Heart left ventricle (tissue), 13 donors: Measurements from ENCODE around the gene VSIG10L2.

Source experiments
- POLR2A ChIP-seq, 2 donors: fragments of 450-650 bp; IDR thresholded peaks; one replicate each; pipeline ENCODE4 v1.6.1; 2017; ENCODE audit warnings: antibody characterized with exemption in 2 of 2, mild to moderate bottlenecking in 2 of 2, moderate library complexity in 2 of 2
- TF ChIP-seq, protein P1 (sequence below), 12 donors: fragments of 200-600 bp; sonication (generic) in 4 of 12; IDR thresholded peaks; one replicate each; pipeline versions ENCODE4 v1.5.0 to v1.8.0; 2018 to 2022; ENCODE audit warnings: antibody characterized with exemption in 12 of 12, mild to moderate bottlenecking in 5 of 12
- donor health status: ischemic (EF 13 %, LVEDD 7.1; RV severe dilation, severe dysfunction).
- donor health status: DM: no; HTN: yes; CAD: no.
- donor health status: DM: no; HTN: no; CAD: no.
- donor health status: ischemic (EF 25% LVEDD 6.9; RV normal size, moderate dysfunction).
- donor health status: ischemic (EF 25% LVEDD 5.7; RV mildly dilated, moderate dysfunction).
- donor health status: ischemic (EF 35%, LVEDD 5.7; RV mildly dilated, moderate dysfunction).
- donor health status: nonischemic (EF 11% LVEDD 7.7; RV severe dilation, severe dysfunction).
- donor health status: DM: yes; HTN: yes; CAD: no.
- donor health status: PGD.
- donor health status: ischemic (EF 29% LVEDD 5.4; RV normal size, mild dysfunction).
- donor health status: nonischemic (EF 23%, LVEDD 6.1; RV moderate dilation, normal function).

GRCh38 chr11:125952973-125953372 lies 7.1 kb downstream of the VSIG10L2 start:
- TF ChIP-seq, protein P1, sequence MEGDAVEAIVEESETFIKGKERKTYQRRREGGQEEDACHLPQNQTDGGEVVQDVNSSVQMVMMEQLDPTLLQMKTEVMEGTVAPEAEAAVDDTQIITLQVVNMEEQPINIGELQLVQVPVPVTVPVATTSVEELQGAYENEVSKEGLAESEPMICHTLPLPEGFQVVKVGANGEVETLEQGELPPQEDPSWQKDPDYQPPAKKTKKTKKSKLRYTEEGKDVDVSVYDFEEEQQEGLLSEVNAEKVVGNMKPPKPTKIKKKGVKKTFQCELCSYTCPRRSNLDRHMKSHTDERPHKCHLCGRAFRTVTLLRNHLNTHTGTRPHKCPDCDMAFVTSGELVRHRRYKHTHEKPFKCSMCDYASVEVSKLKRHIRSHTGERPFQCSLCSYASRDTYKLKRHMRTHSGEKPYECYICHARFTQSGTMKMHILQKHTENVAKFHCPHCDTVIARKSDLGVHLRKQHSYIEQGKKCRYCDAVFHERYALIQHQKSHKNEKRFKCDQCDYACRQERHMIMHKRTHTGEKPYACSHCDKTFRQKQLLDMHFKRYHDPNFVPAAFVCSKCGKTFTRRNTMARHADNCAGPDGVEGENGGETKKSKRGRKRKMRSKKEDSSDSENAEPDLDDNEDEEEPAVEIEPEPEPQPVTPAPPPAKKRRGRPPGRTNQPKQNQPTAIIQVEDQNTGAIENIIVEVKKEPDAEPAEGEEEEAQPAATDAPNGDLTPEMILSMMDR (IDR thresholded peaks at IDR 0.05), result no peak
- no peak for TF ChIP-seq POLR2A (IDR thresholded peaks at IDR 0.05)
